Measurements from ENCODE around the gene PALM3. TPM values are rescaled to one million over a fixed set of nuclear protein-coding genes. Genes with fewer than 3 reads are reported as not detected.

PALM3 gene
- polyA plus RNA-seq, 10 donors = 0.08 to 1.7 (median 0.57) TPM

Other genes with a start within 250 kb of the PALM3 start
- 1 to 10 TPM in 7 of 10 donors, under 1 TPM in 3; 0.57 to 2.0 (median 1.3) TPM for gene NANOS3, start 184.9 kb downstream of the PALM3 start, polyA plus RNA-seq (ENCODE audit: insufficient read length in 10 of 10)
- 1 to 10 TPM; 2.6 to 4.7 (median 4.1) TPM for gene BRME1, start 156.0 kb downstream of the PALM3 start, polyA plus RNA-seq (ENCODE audit: insufficient read length in 10 of 10)
- gene CC2D1A, start 155.9 kb downstream of the PALM3 start, polyA plus RNA-seq (ENCODE audit: insufficient read length in 10 of 10) = 10 to 100 TPM; 10.5 to 16.4 (median 12.8) TPM
- gene PODNL1, start 123.7 kb downstream of the PALM3 start, polyA plus RNA-seq (ENCODE audit: insufficient read length in 10 of 10) = 1 to 10 TPM in 4 of 10 donors, under 1 TPM in 6; 0.26 to 1.7 (median 0.83) TPM
- gene DCAF15, start 109.6 kb downstream of the PALM3 start, polyA plus RNA-seq (ENCODE audit: insufficient read length in 10 of 10) = 10 to 100 TPM; 15.9 to 23.8 (median 18.4) TPM
- gene RFX1, start 55.8 kb downstream of the PALM3 start, polyA plus RNA-seq (ENCODE audit: insufficient read length in 10 of 10) = 1 to 10 TPM; 4.7 to 8.4 (median 6.9) TPM
- not detected for gene RLN3, start 33.9 kb downstream of the PALM3 start, polyA plus RNA-seq (ENCODE audit: insufficient read length in 10 of 10)
- 1 to 10 TPM; 1.5 to 6.6 (median 3.2) TPM for gene IL27RA, start 30.3 kb downstream of the PALM3 start, polyA plus RNA-seq (ENCODE audit: insufficient read length in 10 of 10)
- 1 to 10 TPM in 2 of 10 donors, under 1 TPM in 8; 0.36 to 1.2 (median 0.53) TPM for gene MISP3, start 10.7 kb upstream of the PALM3 start, polyA plus RNA-seq (ENCODE audit: insufficient read length in 10 of 10)
- not detected for gene C19orf67, start 23.7 kb upstream of the PALM3 start, polyA plus RNA-seq (ENCODE audit: insufficient read length in 10 of 10)
- gene SAMD1, start 28.7 kb upstream of the PALM3 start, polyA plus RNA-seq (ENCODE audit: insufficient read length in 10 of 10) = 10 to 100 TPM; 33.6 to 54.3 (median 38.9) TPM
- gene PRKACA, start 55.7 kb upstream of the PALM3 start, polyA plus RNA-seq (ENCODE audit: insufficient read length in 10 of 10) = 100 to 1,000 TPM; 279 to 512 (median 454) TPM
- 10 to 100 TPM in 3 of 10 donors, 1 to 10 TPM in 7; 6.3 to 15.5 (median 9.1) TPM for gene ASF1B, start 74.5 kb upstream of the PALM3 start, polyA plus RNA-seq (ENCODE audit: insufficient read length in 10 of 10)
- gene ADGRL1, start 144.1 kb upstream of the PALM3 start, polyA plus RNA-seq (ENCODE audit: insufficient read length in 10 of 10) = 10 to 100 TPM; 13.3 to 27.0 (median 17.8) TPM

Data from muscle of back (tissue), 10 donors.